HepG2 (cell line): ENCODE measurements around the gene EXPH5. TPM values are rescaled to one million over a fixed set of nuclear protein-coding genes. Genes with fewer than 3 reads are reported as not detected.

Source experiments
- ATAC-seq: fragments of 200-7000 bp; cut with Tn5 transposase; 3 replicates; pipeline ENCODE4 v1.9.1; 2020; ENCODE audit warnings: mild to moderate bottlenecking, moderate library complexity
- BruUV-seq: library from RNA; stranded (reverse); fragments of 400-500 nt; replicated peaks from 2 replicates; lab custom pipeline; 2021; lab: Mats Ljungman, UMichigan
- CTCF ChIA-PET: fragments of 300-600 bp; formaldehyde crosslinking; extraction: SDS; loops from one replicate; lab custom pipeline; 2021; ENCODE audit warnings: low total read pairs, inconsistent platforms, low intra/inter-chr PET ratio; lab: Yijun Ruan, JAX
- POLR2A ChIA-PET: fragments of 350-600 bp; sonication (Branson Sonifier 250); formaldehyde crosslinking; loops from one replicate; lab custom pipeline; 2020; ENCODE audit warnings: antibody characterized with exemption, inconsistent platforms; lab: Yijun Ruan, JAX
- DNase-seq: peaks from one replicate; pipeline ENCODE4 v3.0.0-alpha.2; 2015; ENCODE audit warnings: low spot score
- FAIRE-seq: peaks from 3 replicates; lab custom pipeline; 2011; peaks lifted over from hg19 to GRCh38; lab: Jason Lieb, UNC
- H2AFZ ChIP-seq: one replicate; pipeline ENCODE4 v1.6.1; 2011; ENCODE audit warnings: low read length, inconsistent platforms
- H3K27ac ChIP-seq: fragments of 300-600 bp; 3 replicates; pipeline ENCODE4 v1.8.0; 2011; ENCODE audit warnings: mixed run types, mild to moderate bottlenecking, mixed read lengths, low read length, inconsistent platforms; ENCODE audit not compliant: insufficient read depth; ENCODE audit errors: extremely low read length
- H3K27me3 ChIP-seq, 2 experiments: fragments of 200-600 bp in 1 of 2; 2 replicates in 1 of 2; 3 replicates in 1 of 2; pipeline versions ENCODE4 v1.6.0 to v1.8.0; 2011; ENCODE audit warnings: low read length in 2 of 2, mild to moderate bottlenecking in 2 of 2, moderate library complexity in 2 of 2, inconsistent platforms in 1 of 2; ENCODE audit not compliant: insufficient read depth in 2 of 2, control insufficient read depth in 1 of 2
- H3K36me3 ChIP-seq, 2 experiments: fragments of 200-600 bp in 1 of 2; replicated peaks in 1 of 2; 2 replicates in 1 of 2; 3 replicates in 1 of 2; pipeline versions ENCODE4 v1.5.1 to v1.8.0; 2011; ENCODE audit warnings: low read length in 2 of 2, inconsistent platforms in 1 of 2; ENCODE audit not compliant: insufficient read depth in 2 of 2, control insufficient read depth in 1 of 2
- H3K4me1 ChIP-seq: 2 replicates; pipeline ENCODE4 v1.5.1; 2012; ENCODE audit warnings: low read length, inconsistent platforms; ENCODE audit not compliant: insufficient read depth
- H3K4me2 ChIP-seq: 2 replicates; pipeline ENCODE4 v1.6.0; 2011; ENCODE audit warnings: low read depth, low read length, inconsistent platforms
- H3K4me3 ChIP-seq, 3 experiments: fragments of 200-600 bp in 1 of 3; sonication (generic), shearing (Covaris generic) in 1 of 3; replicated peaks in 1 of 3; 2 replicates each; pipeline ENCODE4 v1.5.1; 2011 to 2016; ENCODE audit warnings: low read length in 3 of 3, inconsistent platforms in 2 of 3, low read depth in 2 of 3, mild to moderate bottlenecking in 2 of 3, control low read depth in 1 of 3, mixed read lengths in 1 of 3; ENCODE audit not compliant: insufficient read depth in 1 of 3
- H3K79me2 ChIP-seq: one replicate; pipeline ENCODE4 v1.6.1; 2011; ENCODE audit warnings: low read length, inconsistent platforms; ENCODE audit not compliant: insufficient read depth
- H3K9ac ChIP-seq: 2 replicates; pipeline ENCODE4 v1.6.0; 2011; ENCODE audit warnings: mild to moderate bottlenecking, low read depth, low read length, inconsistent platforms; ENCODE audit not compliant: insufficient read depth
- H3K9me3 ChIP-seq: 2 replicates; pipeline ENCODE4 v1.5.1; 2012; ENCODE audit warnings: mild to moderate bottlenecking, low read length
- H4K20me1 ChIP-seq: 2 replicates; pipeline ENCODE4 v1.6.0; 2011; ENCODE audit warnings: inconsistent platforms, mild to moderate bottlenecking, low read length, moderate library complexity; ENCODE audit not compliant: insufficient read depth
- ATF2 ChIP-seq: sonication (generic); formaldehyde crosslinking; IDR thresholded peaks from 2 replicates; pipeline ENCODE4 v1.4.0; 2020; ENCODE audit warnings: missing genetic modification reagents
- PAWR ChIP-seq: sonication (generic); formaldehyde crosslinking; IDR thresholded peaks from 2 replicates; pipeline ENCODE4 v1.4.0; 2020; ENCODE audit warnings: missing genetic modification reagents, mild to moderate bottlenecking, borderline replicate concordance
- SMARCE1 ChIP-seq: fragments of 450-650 bp; IDR thresholded peaks from 2 replicates; pipeline ENCODE4 v1.6.1; 2017; ENCODE audit warnings: borderline replicate concordance
- TFAP4 ChIP-seq: sonication (generic); IDR thresholded peaks from 2 replicates; pipeline ENCODE4 v1.6.1; 2016; ENCODE audit warnings: low read depth, borderline replicate concordance
- ZC3H13 ChIP-seq: sonication (generic); formaldehyde crosslinking; IDR thresholded peaks from 2 replicates; pipeline ENCODE4 v1.8.1; 2023; ENCODE audit warnings: mild to moderate bottlenecking, missing genetic modification reagents, moderate library complexity
- ZNF234 ChIP-seq: sonication (generic); formaldehyde crosslinking; conservative IDR thresholded peaks from 2 replicates; pipeline ENCODE4 v1.5.1; 2020; ENCODE audit warnings: mild to moderate bottlenecking, missing genetic modification reagents
- ZNF432 ChIP-seq: sonication (generic); formaldehyde crosslinking; IDR thresholded peaks from 2 replicates; pipeline ENCODE4 v1.5.0; 2020; ENCODE audit warnings: missing genetic modification reagents, mild to moderate bottlenecking, borderline replicate concordance
- WGBS: methylation state at CpG from one replicate; pipeline ENCODE4 v1.1.6; 2017; ENCODE audit warnings: low lambda C conversion rate; 5-methylcytosine and 5-hydroxymethylcytosine counted together
- in situ Hi-C: cut with HindIII; loops from 2 replicates; pipeline ENCODE4 v1.10.0; 2017; ENCODE audit warnings: low pct_unique_long_range_greater_than_20kb; ENCODE audit not compliant: extremely low pct_ligation_motif_present
- intact Hi-C: fragments of 100-400 bp; cut with micrococcal nuclease; formaldehyde crosslinking; loops from one replicate; pipeline ENCODE4 v1.10.0; 2022; ENCODE audit not compliant: unreplicated experiment
- polyA plus RNA-seq, 8 experiments: library from polyadenylated mRNA; depleted of rRNA in 3 of 8; stranded (reverse) in 7 of 8; unstranded in 1 of 8; fragments of >200 nt; fragmentation: Illumina TruSeq in 4 of 8; extraction: Trizol in 4 of 8; gene quantifications; 2 replicates each; pipeline versions ENCODE4 v1.2.1 to v1.2.3, GENCODE V29; 2011 to 2016; ENCODE audit warnings: low read depth in 4 of 8, missing spikeins in 1 of 8, mixed read lengths in 1 of 8; ENCODE audit not compliant: insufficient read depth in 1 of 8
- total RNA-seq, 5 experiments: library from RNA; depleted of rRNA; stranded (reverse); fragments of >200 nt; fragmentation: Illumina TruSeq; extraction: Trizol; gene quantifications; 2 replicates each; pipeline ENCODE4 v1.2.3, GENCODE V29; 2016; ENCODE audit warnings: low read depth in 1 of 5

EXPH5 gene
- total and polyA plus RNA-seq, 2 of the 13 experiments (the other 11 are each of a cell fraction or from before 2014, with no cell fraction given): under 0.01 to 0.02 TPM

GRCh38 chr11:108576523-108576922 lies 17.0 kb downstream of the EXPH5 start:
- intact Hi-C loops (no loop called here), in situ Hi-C loops (no loop called here)
- BruUV-seq: no TSS peak
- ChIA-PET POLR2A (no interaction called here), CTCF (no interaction called here)
- H3K4me2 ChIP-seq: no peak overlapping the region
- no peaks in the 10 kb centered on the region for H3K9me3 ChIP-seq
- FAIRE-seq: no peak
- H2AFZ ChIP-seq: no peak overlapping the region
- H3K4me3 ChIP-seq: no peak overlapping the region
- no peak overlapping the region for H3K9ac ChIP-seq
- H3K36me3 ChIP-seq: no peaks in the 10 kb centered on the region
- H3K79me2 ChIP-seq: no peaks in the 10 kb centered on the region
- WGBS: 0% methylated on average over 1 of the region's 1 CpG
- DNase-seq: no peak
- no peaks in the 10 kb centered on the region for H3K27me3 ChIP-seq
- no peak for ATAC-seq
- no peaks in the 10 kb centered on the region for H3K4me1 ChIP-seq
- H3K27ac ChIP-seq: no peak overlapping the region
- TF ChIP-seq ATF2 (CRISPR knock-in tag): no peak
- TF ChIP-seq TFAP4: no peak
- TF ChIP-seq SMARCE1: no peak
- TF ChIP-seq ZC3H13 (CRISPR knock-in tag): no peak
- TF ChIP-seq ZNF432: no peak
- no peak for TF ChIP-seq ZNF234 (CRISPR knock-in tag)
- no peak for TF ChIP-seq PAWR (CRISPR knock-in tag)
- H4K20me1 ChIP-seq: no peaks in the 10 kb centered on the region
